UCSD-AML1 (cell line): ENCODE results near the gene NDUFB2.
"Not testable (repeated sequence)": the region's sequence is repeated elsewhere in the genome, so short reads cannot be mapped to it uniquely, and the experiment has no call there.

Source experiments
- DNase-seq: peaks from one replicate; lab custom pipeline; 2025; ENCODE audit not compliant: unreplicated experiment; lab: John Stamatoyannopoulos, UW

The NDUFB2 gene

DNA sequence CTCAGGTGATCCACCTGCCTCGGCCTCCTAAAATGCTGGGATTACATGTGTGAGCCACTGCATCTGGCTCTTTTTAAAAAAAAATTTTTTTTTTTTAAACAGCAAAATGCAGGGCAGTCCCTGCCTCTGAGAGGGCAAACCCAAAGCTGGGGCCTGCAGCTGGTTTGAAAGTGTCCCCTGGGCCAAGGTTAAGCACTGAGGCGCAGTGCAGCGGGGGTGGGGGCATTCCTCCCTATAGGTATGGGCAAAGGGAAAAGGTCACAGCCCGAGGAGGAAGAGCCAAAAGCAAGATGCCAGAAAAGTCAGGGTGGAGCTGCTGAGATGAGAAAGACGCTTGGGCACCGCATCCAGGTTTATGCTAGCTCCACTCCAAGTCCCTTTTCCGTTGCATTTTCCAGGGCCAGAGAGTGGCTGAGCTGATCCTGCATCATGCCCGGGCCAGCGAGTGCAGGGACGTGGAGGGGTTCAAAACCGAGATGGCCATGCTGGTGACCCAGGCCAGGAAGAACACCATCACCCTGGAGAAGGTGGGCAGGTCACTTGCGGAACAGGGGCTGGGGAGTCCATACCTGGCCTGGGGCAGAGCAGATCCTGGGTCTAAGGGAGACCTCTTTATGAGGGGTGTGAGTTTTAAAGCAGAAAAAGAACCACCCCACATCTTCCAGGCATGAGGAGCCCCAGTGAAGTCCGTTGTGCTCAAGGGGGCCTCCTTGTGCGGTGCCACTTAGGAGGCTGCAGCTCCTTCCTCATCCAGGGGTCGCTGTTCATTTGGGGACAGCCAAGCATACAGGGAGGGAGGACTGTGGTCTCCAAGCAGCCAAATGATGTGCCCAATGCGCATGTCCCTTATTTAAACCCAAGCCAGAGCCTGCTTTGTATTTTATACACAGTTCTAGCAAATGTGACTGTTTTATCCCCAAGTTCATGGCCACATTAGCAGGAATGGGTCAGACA lies 7.0 kb upstream of the NDUFB2 start:
- DNase-seq: no peak

DNA sequence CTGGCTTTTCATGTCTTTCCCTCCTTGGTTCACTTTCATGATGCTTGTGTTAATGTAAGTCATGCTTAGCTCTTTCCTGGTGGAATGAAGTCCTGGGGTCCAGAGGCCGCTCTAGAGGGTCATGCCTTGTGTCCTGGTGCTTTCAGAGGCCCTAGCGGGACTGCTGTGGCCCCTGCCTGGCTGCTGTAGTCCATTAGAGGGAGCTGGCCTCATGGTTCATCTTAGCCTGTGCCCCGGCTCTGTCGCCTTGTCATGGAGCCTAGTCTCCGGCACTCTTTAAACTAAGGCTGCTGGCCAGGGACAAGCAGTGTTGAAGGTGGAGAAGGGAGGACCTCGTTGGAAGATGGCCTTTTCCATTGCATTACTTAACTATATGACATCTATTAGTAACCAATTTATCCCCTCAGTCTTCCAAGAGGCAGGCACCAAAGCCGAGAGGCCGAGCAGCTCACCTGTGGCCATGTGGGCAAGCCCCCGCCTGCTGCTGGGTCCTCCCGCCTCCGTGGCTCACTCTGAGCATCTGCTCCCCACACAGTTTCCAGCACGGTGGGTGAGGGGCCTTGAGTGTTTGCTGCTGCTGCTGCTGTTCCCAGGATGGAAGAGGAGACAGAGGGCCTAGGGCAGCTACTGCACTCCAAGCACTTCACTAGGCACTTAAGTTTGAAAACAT lies 5.0 kb upstream of the NDUFB2 start:
- DNase-seq: no peak

DNA sequence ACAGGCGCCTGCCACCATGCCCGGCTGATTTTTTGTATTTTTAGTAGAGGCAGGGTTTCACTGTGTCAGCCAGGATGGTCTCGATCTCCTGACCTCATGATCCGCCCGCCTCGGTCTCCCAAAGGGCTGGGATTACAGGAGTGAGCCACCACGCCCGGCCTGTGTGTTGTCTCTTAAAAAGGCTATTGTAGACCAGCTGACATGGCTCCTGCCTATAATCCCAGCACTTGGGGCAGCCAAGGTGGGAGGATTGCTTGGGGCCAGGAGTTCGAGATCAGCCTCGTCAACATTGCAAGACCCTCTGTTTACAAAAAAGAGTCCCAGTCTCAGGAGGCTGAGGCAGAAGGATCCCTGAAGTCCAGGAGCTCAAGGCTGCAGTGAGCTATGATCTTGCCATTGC lies 2.7 kb upstream of the NDUFB2 start:
- DNase-seq: not testable (repeated sequence)

DNA sequence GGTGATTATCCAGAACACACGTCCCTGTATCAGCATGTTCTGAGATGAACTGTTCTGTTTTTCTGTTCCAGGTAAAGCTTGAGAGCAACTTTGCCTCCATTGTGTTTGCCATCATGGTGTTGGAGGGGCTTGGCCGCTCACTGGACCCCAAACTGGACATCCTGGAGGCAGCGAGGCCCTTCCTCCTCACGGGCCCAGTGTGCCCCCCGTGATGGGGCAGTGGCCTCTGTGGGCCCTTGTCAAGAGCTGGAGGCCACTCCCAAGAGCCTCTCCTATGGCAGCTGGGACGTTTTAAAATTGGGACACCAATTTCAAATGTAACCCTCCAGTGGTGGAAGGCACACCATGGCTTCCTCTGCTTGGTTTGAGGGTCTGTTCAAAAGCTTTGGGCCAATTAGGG lies 1.9 kb upstream of the NDUFB2 start:
- DNase-seq: no peak

DNA sequence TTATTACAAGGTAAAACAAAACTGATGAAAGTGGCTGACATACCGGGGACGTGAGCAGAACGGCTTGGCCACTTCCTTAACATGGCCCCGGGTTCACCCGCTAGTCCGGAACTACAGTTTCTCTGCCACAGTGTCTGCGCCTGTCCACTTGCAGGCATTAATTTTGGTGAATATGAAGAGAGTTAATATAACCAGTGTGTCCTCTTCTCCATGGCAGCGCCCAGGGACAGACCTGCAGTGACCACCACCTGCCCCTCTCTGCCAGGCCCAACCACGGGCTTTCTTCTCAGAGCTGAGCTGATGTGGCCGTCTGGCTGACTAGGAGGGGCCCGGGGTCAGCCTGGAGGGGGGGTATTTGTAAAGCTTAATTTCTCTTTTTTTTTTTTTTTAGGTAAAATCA lies 1.1 kb upstream of the NDUFB2 start:
- DNase-seq: no peak

DNA sequence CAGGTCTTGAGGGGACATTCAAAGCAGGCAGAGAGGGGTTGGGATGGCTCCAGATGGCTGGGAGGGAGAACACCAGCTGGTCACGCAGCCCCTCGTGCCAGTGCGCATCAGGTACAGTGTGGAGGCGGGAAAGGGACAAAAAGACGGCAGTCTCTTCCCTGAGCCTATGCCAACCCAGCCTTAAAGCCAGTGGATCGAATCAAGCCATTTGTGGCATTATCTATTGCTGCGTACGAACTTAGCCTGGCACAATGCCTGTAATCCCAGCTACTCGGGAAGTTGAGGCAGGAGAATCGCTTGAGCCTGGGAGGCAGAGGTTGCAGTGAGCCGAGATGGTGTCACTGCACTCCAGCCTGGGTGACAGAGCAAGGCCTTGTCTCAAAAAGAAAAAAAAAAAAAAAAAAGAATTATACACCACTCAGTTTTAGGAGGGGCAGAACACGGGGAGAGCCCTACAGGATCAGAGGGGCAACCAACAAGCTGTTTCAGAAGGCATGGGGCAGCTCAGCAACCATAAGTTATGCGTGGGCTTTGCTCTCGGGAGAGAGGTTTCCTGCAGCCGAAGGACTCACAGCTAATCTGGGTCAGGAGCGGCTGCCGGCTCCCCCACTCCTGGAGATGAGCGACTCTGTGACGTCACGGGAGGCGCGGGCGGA lies 356 bp upstream of the NDUFB2 start:
- peak; percentile 85 for DNase-seq

DNA sequence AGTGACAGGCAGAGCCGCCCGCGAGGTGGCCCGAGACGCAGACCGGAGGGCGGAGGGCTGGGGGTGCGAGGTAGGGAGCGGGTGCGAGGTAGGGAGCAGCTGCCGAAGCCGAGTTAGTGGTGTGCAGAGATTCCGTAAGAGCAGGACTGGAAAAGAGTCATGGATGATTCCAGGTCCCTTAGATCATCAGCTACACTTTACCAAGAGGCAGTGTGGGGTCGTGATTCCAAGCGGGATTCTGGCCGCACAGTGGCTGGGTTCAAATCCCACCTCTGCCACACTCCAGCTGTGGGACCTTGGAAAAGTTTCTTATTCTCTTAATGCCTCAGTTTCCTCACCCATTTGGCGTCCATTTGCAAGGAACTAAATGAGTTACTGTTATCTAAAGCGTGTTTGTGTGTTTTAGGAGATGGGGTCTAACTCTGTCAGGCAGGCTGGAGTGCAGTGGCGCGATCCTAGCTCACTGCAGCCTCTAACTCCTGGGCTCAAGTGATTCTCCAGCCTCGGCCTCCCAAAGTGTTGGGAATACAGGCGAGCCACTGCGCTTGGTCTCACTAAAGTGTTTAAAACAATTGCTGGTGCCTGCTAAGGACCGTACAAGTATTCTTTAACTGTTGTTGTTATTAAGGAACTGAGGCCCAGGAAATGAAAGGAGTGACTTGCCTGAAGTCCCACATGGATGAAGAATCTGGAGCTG lies 1.1 kb downstream of the NDUFB2 start:
- no peak for DNase-seq

DNA sequence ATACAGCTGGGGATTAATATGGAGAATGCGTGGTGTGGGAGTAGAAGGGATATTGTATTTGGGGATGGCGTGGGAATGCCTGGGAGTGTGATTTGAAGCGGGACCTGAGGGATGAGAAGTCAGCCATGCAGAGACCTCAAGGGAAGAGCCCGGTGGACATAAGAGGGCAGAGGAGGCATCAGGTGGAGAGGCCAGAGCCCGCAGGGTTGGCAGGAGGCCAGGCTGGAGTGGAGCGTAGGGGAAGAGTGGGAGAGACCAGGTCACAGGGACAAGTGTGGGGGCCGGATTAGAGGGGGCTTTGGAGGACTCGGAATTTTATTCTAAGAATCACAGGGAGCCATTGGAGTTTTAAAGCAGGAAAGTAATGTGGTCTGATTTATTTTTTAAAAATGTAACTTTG lies 2.0 kb downstream of the NDUFB2 start:
- DNase-seq: no peak

DNA sequence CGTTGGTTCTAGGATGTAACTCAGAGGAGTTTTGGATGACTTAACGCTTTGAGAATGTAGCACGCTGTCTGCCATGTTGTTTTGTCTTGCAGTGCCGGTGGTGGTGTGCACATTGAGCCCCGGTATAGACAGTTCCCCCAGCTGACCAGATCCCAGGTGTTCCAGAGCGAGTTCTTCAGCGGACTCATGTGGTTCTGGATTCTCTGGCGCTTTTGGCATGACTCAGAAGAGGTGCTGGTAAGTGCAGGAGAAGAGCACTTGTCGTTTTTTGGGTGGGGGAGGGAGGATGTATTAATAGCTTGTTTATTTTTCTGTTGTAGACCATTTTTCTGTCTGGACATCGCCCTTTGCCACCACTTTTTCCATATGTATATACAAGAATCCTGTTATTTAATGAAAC lies 6.3 kb downstream of the NDUFB2 start:
- DNase-seq: no peak

DNA sequence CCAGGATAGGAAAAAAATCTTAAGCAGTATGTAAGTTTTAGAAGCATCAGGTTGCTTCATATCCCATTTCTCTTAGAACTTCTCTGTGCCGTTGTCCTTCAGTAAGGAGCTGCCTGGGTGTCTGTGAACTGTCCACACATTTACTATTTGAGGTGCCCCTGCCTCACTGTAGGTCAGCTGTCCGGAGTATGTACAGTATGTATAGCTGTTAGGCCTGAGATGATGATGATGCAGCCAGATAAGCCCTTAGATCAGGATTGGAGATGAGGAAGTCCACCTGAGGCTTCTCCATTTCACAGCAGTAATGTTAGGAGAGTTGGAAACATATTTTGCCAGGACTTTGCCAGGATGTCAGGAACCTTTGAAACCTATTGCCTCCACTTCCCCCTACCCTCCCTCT lies 7.7 kb downstream of the NDUFB2 start:
- DNase-seq: no peak

DNA sequence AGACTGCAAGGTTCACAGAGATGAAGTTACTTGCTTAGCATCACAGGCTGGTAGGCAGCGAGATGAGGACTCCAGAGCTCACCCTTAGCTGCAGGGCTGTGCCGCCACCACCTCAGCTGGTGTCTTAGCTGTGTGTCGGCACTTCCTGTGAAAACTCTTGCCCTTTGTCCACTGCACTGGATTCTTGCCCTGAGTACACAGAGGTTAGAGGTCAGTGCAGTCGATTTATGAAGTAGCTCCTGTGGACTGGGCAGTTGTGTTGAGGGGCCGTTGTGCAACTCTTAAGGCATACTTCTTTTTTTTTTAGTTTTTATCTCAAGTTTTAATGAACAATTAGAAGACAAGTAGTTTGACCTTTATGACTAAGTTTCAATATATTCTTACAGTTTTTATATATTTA lies 10.6 kb downstream of the NDUFB2 start:
- no peak for DNase-seq

DNA sequence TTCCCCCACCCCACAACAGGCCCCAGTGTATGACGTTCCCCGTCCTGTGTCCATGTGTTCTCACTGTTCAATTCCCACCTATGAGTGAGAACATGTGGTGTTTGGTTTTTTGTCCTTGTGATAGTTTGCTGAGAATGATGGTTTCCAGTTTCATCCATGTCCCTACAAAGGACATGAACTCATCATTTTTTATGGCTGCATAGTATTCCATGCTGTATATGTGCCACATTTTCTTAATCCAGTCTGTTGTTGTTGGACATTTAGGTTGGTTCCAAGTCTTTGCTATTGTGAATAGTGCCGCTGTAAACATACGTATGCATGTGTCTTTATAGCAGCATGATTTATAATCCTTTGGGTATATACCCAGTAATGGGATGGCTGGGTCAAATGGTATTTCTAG lies 12.3 kb downstream of the NDUFB2 start:
- not testable (repeated sequence) for DNase-seq

DNA sequence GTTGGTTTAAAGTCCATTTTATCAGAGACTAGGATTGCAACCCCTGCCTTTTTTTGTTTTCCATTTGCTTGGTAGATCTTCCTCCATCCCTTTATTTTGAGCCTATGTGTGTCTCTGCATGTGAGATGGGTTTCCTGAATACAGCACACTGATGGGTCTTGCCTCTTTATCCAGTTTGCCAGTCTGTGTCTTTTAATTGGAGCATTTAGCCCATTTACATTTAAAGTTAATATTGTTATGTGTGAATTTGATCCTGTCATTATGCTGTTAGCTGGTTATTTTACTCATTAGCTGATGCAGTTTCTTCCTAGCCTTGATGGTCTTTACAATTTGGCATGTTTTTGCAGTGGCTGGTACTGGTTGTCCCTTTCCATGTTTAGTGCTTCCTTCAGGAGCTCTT lies 15.9 kb downstream of the NDUFB2 start:
- DNase-seq: not testable (repeated sequence)

DNA sequence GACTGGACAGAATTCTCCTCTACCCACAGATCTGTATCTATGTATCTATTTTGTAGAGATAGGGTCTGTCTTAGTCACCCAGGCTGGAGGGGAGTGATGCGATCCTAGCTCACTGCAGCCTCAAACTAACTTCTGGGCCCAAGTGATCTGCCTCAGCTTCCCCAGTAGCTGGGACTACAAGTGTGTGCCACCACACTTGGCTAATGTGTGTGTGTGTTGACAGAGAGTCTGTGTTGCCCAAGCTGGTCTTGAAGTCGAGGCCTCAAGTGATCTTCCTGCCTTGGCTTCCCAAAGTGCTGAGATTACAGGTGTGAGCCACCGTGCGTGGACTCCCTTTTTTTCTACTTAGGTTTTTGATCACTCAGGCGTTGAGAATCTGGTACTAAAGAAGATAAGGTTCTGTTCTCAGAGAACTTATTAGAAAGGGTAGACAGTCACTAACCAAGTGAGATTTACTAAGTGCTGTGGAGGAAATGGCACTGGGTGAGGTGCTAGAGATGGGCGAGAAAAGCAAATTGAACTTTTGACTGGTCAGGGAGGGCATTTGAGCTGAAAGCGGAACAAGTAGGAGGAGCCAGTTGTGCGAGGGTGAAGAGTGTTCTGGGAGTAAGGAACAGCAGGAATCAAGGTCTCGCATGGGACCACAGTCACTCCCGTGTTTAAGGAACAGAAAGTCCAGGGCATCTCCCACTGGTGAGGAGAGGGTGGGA lies 18.0 kb downstream of the NDUFB2 start:
- DNase-seq: no peak

DNA sequence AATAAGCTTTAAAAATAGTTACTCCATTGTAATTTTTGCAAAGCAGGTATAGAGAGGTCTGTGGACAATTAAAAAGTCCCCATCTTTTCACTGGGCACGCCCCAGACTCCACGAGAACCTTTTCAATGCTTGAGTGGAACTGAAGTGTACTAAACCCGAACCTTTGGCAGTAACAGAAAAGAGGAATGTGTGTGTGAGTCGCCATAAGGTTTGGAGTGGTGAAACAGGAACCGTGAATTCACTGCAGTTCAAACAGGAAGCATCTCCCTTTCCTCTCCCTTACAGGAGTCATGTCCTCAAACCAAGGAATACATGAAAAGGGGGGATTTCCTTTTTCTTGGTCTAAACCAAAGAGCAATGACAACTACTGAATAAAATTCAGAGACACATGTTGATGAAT lies 23.2 kb downstream of the NDUFB2 start:
- no peak for DNase-seq

DNA sequence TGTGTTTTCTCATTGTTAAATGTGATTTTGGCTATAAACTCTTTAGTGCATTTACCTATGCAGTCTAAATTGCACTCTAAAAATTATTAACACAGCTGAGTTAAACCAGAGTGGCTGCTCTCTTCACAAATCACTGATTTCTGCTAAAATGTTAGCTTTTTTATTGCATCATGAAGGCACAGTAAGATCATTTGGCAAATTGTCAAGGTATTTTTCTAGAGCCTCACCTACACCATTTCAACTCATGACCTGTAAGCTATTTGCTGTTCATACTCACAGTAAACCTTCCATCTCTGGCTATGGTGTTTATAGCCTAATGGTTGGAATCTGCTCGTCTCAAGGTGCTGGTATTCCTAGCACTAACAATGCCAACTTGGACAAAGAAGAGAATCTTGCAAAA lies 25.7 kb downstream of the NDUFB2 start:
- no peak for DNase-seq

DNA sequence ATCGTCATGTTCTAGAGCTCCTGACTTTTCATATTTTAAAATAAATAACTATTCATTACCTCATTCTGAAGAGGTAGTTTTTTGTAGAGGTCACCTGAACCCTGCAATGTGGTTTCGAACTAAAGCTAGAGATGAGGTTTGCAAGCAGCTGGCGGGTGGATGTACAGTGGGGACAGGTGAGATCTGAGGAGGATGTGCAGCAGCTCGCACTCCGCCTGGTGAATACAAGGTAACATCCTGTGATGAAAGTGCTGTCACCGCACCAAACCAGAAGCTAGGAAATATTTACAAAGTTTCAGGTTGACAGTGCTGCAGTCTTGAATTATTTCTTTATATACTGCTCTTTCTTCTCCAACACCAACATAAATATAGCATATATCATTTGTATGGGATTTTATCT lies 26.5 kb downstream of the NDUFB2 start:
- DNase-seq: no peak

DNA sequence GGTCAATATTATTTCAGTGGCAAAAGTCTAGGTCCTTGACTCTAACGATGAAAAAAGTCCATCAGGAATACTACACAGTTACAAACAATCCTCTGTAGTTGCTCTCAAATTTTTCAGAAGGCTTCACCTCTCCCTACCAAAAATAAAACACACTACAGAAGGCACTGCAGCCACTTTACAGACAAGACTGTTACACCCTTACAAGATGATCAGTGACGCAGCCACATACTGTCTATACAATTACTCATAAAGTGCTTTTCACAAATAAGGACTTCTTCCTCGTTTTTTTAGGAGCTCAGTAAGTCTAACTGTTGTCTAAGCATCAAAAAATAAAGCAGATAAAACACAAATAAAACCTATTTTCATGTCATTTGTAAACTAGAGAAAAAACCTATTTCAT lies 27.1 kb downstream of the NDUFB2 start:
- DNase-seq: no peak

DNA sequence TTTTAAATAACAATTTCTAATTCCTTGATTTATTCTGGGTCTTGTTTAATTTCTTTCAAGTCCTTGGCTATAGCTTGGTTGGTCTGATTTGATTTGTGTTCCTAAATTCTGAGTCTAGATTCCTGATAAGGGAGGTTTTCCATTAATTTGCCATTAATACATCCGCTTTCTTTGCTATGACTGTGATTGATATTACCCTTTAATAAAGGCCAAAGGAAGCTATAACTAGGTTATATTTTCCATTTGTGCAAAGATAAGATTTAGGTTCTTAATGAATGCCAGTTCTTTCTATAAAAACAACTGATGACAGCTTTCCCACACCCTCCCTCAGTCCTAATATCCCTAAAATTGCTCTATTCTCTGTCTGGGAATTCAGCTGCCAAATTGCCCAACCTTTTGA lies 28.2 kb downstream of the NDUFB2 start:
- DNase-seq: no peak

DNA sequence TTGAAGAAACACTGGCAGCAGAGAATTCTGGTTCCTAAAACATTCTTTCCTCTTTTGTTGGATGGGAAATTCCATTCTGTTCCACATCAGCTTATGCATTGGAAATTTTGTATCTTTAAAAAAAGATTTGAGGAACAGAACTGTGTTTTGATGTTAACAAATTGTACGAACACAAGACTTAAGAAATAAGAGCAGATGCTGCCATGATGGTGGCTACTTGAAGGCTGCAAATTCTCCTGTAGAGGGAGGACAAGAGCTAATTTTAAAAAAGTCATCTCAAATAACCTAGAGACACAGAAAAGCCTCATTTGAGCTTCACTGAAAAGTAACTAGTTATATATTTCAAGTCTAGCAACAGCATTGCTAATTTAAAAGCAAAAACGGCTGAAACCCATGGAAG lies 29.8 kb downstream of the NDUFB2 start:
- DNase-seq: no peak

DNA sequence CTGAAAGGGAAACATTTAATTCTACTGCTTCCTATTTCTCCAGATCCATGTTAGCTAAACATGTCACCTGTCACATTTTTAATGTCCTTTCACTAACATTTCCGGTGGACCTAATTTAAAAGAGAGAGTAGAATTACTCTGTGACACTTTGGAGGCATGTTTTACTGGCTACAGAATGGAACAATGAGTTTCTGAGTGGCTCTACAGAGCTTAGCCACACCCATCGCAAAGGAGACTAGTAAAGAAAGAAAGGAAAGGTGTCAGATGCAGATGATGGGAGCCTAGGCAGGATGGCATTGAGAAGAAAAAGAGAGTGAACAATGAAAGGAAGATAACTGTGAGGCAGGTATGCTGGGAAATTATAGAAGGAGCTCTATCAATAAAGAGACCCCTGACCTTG lies 35.9 kb downstream of the NDUFB2 start:
- no peak for DNase-seq
